GM23248 (cell line): ENCODE data around the gene PTPN20.

Source experiments
- EZH2 ChIP-seq: fragments of 200-600 bp; sonication (generic); IDR thresholded peaks from 2 replicates; pipeline ENCODE4 v1.6.1; 2018; ENCODE audit warnings: antibody characterized with exemption, mild to moderate bottlenecking; ENCODE audit not compliant: insufficient read depth, poor library complexity, severe bottlenecking
- EZH2phosphoT487 ChIP-seq: fragments of 200-600 bp; sonication (generic); IDR thresholded peaks from 2 replicates; pipeline ENCODE4 v1.6.1; 2018; ENCODE audit warnings: antibody characterized with exemption, moderate library complexity, mild to moderate bottlenecking, low read depth; ENCODE audit not compliant: insufficient read depth

GRCh38 chr10:47024046-47024322 lies 112.8 kb downstream of the PTPN20 start:
- TF ChIP-seq EZH2 (no peak), EZH2phosphoT487 (no peak)
